ACHN (cell line): Measurements from ENCODE around the gene GPR35.
"Not testable (repeated sequence)": the region's sequence is repeated elsewhere in the genome, so short reads cannot be mapped to it uniquely, and the experiment has no call there.

Experiments used
- DNase-seq: peaks from one replicate; pipeline ENCODE4 v3.0.0-alpha.2; 2015
- in situ Hi-C: cut with HindIII; loops from 2 replicates; pipeline ENCODE4 v1.10.0; 2017; ENCODE audit warnings: low sequenced_read_pairs, low pct_ligation_motif_present, low pct_unique_long_range_greater_than_20kb

Gene GPR35

GRCh38 chr2:240672701-240673190 is 47.5 kb downstream of the GPR35 start:
- DNase-seq, result no peak
- in situ Hi-C loops, result no loop called here

GRCh38 chr2:240674461-240675184 is 49.3 kb downstream of the GPR35 start:
- in situ Hi-C loops, DNase-seq: not testable (repeated sequence)

- in situ Hi-C loops, DNase-seq: not testable (repeated sequence)
Observed at GRCh38 chr2:240675345-240675744, 50.1 kb downstream of the GPR35 start.

- in situ Hi-C loops, DNase-seq: not testable (repeated sequence)
Observed at GRCh38 chr2:240678043-240678442, 52.8 kb downstream of the GPR35 start.

DNA sequence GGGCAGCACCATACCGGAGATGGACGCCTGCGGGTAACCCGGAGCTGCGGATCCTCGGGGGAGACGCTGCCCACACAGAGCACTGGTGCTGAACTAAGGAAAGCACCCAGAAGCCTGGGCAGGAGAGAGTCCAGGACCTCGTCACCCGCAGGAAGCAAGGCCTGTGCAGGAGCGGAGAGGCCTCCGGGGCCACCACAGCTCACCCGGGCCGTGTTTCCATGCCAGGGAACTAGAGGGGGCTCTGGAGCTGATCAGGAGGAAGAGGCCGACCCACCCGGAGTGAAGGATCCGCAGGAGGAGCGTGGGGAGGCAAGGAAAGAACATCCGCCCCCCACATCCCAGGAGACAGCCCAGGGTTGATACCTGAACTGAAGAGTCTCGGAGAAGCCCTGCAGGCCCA is 53.6 kb downstream of the GPR35 start:
- DNase-seq, in situ Hi-C loops: not testable (repeated sequence)

DNA sequence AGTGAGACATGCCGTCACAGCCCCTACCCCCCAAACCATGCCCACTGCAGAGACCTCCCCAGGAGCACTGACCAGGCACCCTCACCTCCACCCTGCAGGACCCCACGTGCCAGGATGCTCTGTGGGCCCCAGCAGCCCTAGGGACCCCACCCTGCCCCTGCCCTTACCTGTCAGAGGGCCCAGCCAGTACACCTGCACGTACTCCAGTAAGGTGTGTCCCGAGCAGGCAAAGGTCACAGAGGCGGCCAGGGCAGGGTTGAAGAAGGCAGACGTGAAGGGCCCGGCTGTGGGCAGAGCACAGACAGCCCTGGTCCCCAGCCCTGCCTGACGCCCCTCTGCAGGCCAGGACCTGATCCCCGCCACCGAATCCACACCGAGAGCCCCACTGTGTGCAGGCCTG is 54.9 kb downstream of the GPR35 start:
- DNase-seq, in situ Hi-C loops: not testable (repeated sequence)
